Parathyroid adenoma (tissue), 2 donors: ENCODE measurements around the gene PKNOX2.
A peak's percentile ranks its signal among the peaks of the same experiment; 100 is the strongest.

Experiments
- H2AFZ ChIP-seq: fragments of 300-600 bp; sonication (generic); one replicate; pipeline ENCODE4 v1.7.0; 2017; ENCODE audit warnings: antibody characterized with exemption, mild to moderate bottlenecking
- H3K27ac ChIP-seq: fragments of 300-600 bp; sonication (generic); one replicate; pipeline ENCODE4 v1.7.0; 2017
- H3K27me3 ChIP-seq: fragments of 300-600 bp; sonication (generic); one replicate; pipeline ENCODE4 v1.7.0; 2017; ENCODE audit warnings: low read length; ENCODE audit not compliant: control insufficient read depth, insufficient read depth
- H3K36me3 ChIP-seq: fragments of 300-600 bp; sonication (generic); one replicate; pipeline ENCODE4 v1.7.0; 2017; ENCODE audit warnings: low read length; ENCODE audit not compliant: control insufficient read depth, insufficient read depth
- H3K4me1 ChIP-seq: fragments of 300-600 bp; sonication (generic); one replicate; pipeline ENCODE4 v1.7.0; 2017; ENCODE audit warnings: control low read depth
- H3K4me2 ChIP-seq: fragments of 300-600 bp; sonication (generic); one replicate; pipeline ENCODE4 v1.7.0; 2017; ENCODE audit warnings: low read length
- H3K4me3 ChIP-seq: fragments of 300-600 bp; sonication (generic); one replicate; pipeline ENCODE4 v1.7.0; 2017; ENCODE audit warnings: low read depth, low read length
- H3K79me2 ChIP-seq: fragments of 300-600 bp; sonication (generic); one replicate; pipeline ENCODE4 v1.7.0; 2017; ENCODE audit warnings: control low read depth
- H3K9ac ChIP-seq: fragments of 300-600 bp; sonication (generic); one replicate; pipeline ENCODE4 v1.7.0; 2017; ENCODE audit warnings: mild to moderate bottlenecking
- H3K9me3 ChIP-seq: fragments of 300-600 bp; sonication (generic); one replicate; pipeline ENCODE4 v1.7.0; 2017; ENCODE audit warnings: low read length; ENCODE audit not compliant: control insufficient read depth
- TF ChIP-seq, protein P1 (sequence below): fragments of 300-600 bp; sonication (generic); IDR thresholded peaks from one replicate; pipeline ENCODE4 v1.7.0; 2017; ENCODE audit warnings: antibody characterized with exemption, mild to moderate bottlenecking
- donor health status: primary hyperparathyroidism.

PKNOX2 gene

GRCh38 chr11:125258291-125259032, 93.9 kb downstream of the PKNOX2 start:
- Histone ChIP-seq H3K27me3 (no peaks in the 10 kb centered on the region), H3K4me3 (no peak overlapping the region), H3K27ac (no peak overlapping the region), H3K9me3 (no peaks in the 10 kb centered on the region), H3K36me3 (no peaks in the 10 kb centered on the region), H3K79me2 (no peaks in the 10 kb centered on the region), H2AFZ (no peak overlapping the region), H3K4me1 (no peaks in the 10 kb centered on the region), H3K4me2 (no peak overlapping the region), H3K9ac (no peak overlapping the region)
- TF ChIP-seq, protein P1, sequence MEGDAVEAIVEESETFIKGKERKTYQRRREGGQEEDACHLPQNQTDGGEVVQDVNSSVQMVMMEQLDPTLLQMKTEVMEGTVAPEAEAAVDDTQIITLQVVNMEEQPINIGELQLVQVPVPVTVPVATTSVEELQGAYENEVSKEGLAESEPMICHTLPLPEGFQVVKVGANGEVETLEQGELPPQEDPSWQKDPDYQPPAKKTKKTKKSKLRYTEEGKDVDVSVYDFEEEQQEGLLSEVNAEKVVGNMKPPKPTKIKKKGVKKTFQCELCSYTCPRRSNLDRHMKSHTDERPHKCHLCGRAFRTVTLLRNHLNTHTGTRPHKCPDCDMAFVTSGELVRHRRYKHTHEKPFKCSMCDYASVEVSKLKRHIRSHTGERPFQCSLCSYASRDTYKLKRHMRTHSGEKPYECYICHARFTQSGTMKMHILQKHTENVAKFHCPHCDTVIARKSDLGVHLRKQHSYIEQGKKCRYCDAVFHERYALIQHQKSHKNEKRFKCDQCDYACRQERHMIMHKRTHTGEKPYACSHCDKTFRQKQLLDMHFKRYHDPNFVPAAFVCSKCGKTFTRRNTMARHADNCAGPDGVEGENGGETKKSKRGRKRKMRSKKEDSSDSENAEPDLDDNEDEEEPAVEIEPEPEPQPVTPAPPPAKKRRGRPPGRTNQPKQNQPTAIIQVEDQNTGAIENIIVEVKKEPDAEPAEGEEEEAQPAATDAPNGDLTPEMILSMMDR = no peak

GRCh38 chr11:125261588-125261987, 97.0 kb downstream of the PKNOX2 start:
- Histone ChIP-seq H3K9me3 (no peaks in the 10 kb centered on the region), H3K27me3 (no peaks in the 10 kb centered on the region), H3K27ac (no peak overlapping the region), H3K36me3 (no peaks in the 10 kb centered on the region), H3K4me1 (no peaks in the 10 kb centered on the region), H3K9ac (no peak overlapping the region), H3K79me2 (no peaks in the 10 kb centered on the region), H2AFZ (no peak overlapping the region), H3K4me3 (no peak overlapping the region), H3K4me2 (no peak overlapping the region)
- TF ChIP-seq, protein P1 = no peak

- no peak overlapping the region for H3K4me3 ChIP-seq
- no peaks in the 10 kb centered on the region for H3K36me3 ChIP-seq
- TF ChIP-seq, protein P1 = no peak
- H3K4me1 ChIP-seq = no peaks in the 10 kb centered on the region
- no peak overlapping the region for H3K9ac ChIP-seq
- H2AFZ ChIP-seq = no peak overlapping the region
- no peaks in the 10 kb centered on the region for H3K79me2 ChIP-seq
- no peak overlapping the region for H3K27ac ChIP-seq
- no peaks in the 10 kb centered on the region for H3K9me3 ChIP-seq
- no peaks in the 10 kb centered on the region for H3K27me3 ChIP-seq
- H3K4me2 ChIP-seq = no peak overlapping the region
Measured at GRCh38 chr11:125262194-125262829, 97.8 kb downstream of the PKNOX2 start.

GRCh38 chr11:125262830-125263218, 98.3 kb downstream of the PKNOX2 start:
- H3K4me1 ChIP-seq = no peaks in the 10 kb centered on the region
- H3K36me3 ChIP-seq = no peaks in the 10 kb centered on the region
- H3K79me2 ChIP-seq = no peaks in the 10 kb centered on the region
- no peak overlapping the region for H3K4me3 ChIP-seq
- no peak overlapping the region for H3K4me2 ChIP-seq
- H3K9ac ChIP-seq = no peak overlapping the region
- H3K27ac ChIP-seq = no peak overlapping the region
- peak overlapping the region; percentile 38 for H2AFZ ChIP-seq
- no peaks in the 10 kb centered on the region for H3K27me3 ChIP-seq
- H3K9me3 ChIP-seq = no peaks in the 10 kb centered on the region
- TF ChIP-seq, protein P1 = no peak
